Left renal cortex interstitium (tissue), 4 donors: ENCODE results near the gene ULK4. TPM values are rescaled to one million over a fixed set of nuclear protein-coding genes. Genes with fewer than 3 reads are reported as not detected.

Experiments
- DNase-seq, 4 donors: peaks; one replicate each; pipeline ENCODE4 v3.0.0-alpha.2; 2013; ENCODE audit warnings: low read depth in 4 of 4, low spot score in 2 of 4, missing footprints in 1 of 4
- polyA plus RNA-seq, 4 donors: library from polyadenylated mRNA; unstranded; fragments of 120-200 nt; gene quantifications; one replicate each; pipeline ENCODE4 v1.2.1, GENCODE V29; 2013; ENCODE audit not compliant: insufficient read length in 4 of 4

Gene ULK4
- polyA plus RNA-seq, 4 donors, result 3.7 to 5.2 (median 5.1) TPM

- no peak for DNase-seq
Measured at GRCh38 chr3:41209646-41210045, 752.3 kb downstream of the ULK4 start.

- DNase-seq, result no peak
Measured at GRCh38 chr3:41208507-41209220, 753.2 kb downstream of the ULK4 start.

GRCh38 chr3:41207355-41207754, 754.5 kb downstream of the ULK4 start:
- DNase-seq, result no peak

- DNase-seq, result no peak
Measured at GRCh38 chr3:41205591-41205990, 756.3 kb downstream of the ULK4 start.

GRCh38 chr3:41204369-41204768, 757.5 kb downstream of the ULK4 start:
- DNase-seq, result no peak

GRCh38 chr3:41202834-41203345, 759.0 kb downstream of the ULK4 start:
- DNase-seq, result no peak

- no peak for DNase-seq
Measured at GRCh38 chr3:41202075-41202833, 759.6 kb downstream of the ULK4 start.

GRCh38 chr3:41200669-41201021, 761.3 kb downstream of the ULK4 start:
- peak in 1 of 4 donors; percentile 60 for DNase-seq

GRCh38 chr3:41199866-41200668, 761.8 kb downstream of the ULK4 start:
- DNase-seq, result peak in 2 of 4 donors; percentile 56 to 63

- DNase-seq, result peak in 3 of 4 donors; percentile 88 to 90 (median 89)
Measured at GRCh38 chr3:41198950-41199865, 762.7 kb downstream of the ULK4 start, which contains the start of gene CTNNB1. Gene CTNNB1, plus strand, starts transcription at chr3:41199505. Its CDS starts 24,564 bp downstream, at chr3:41224069.

- DNase-seq, result no peak
Measured at GRCh38 chr3:41198526-41198925, 763.4 kb downstream of the ULK4 start.

- DNase-seq, result no peak
Measured at GRCh38 chr3:41198046-41198445, 763.9 kb downstream of the ULK4 start.

Other genes with a start within 250 kb of the ULK4 start
- 10 to 100 TPM; 43.2 to 52.5 (median 45.7) TPM for gene TRAK1, start 129.3 kb upstream of the ULK4 start, polyA plus RNA-seq